Activated T-helper 2 cell treated with anti-CD3 and anti-CD28 coated beads, Interferon-gamma antibody, Interleukin-2, Interleukin-4, amounts not matched to agents 10 μg/mL and 5 μg/mL and 100 μg/mL, durations not matched to agents 14 hours and 24 hours and 36 hours (primary cell): ENCODE measurements around the gene MRLN. TPM values are rescaled to one million over a fixed set of nuclear protein-coding genes. Genes with fewer than 3 reads are reported as not detected.
"Not testable (repeated sequence)": the region's sequence is repeated elsewhere in the genome, so short reads cannot be mapped to it uniquely, and the experiment has no call there.

Experiments
- DNase-seq: peaks from one replicate; pipeline ENCODE4 v3.0.0; 2021; ENCODE audit warnings: low spot score
- H3K27ac Mint-ChIP-seq: one replicate; pipeline ENCODE4 v1.8.0; 2021; ENCODE audit warnings: mixed read lengths
- H3K27me3 Mint-ChIP-seq: one replicate; pipeline ENCODE4 v1.8.0; 2021; ENCODE audit warnings: low read depth, mixed read lengths
- H3K36me3 Mint-ChIP-seq: one replicate; pipeline ENCODE4 v1.8.0; 2021; ENCODE audit warnings: low read depth, mixed read lengths
- H3K4me1 Mint-ChIP-seq: one replicate; pipeline ENCODE4 v1.8.0; 2021; ENCODE audit warnings: low read depth, mixed read lengths
- H3K4me3 Mint-ChIP-seq: one replicate; pipeline ENCODE4 v1.8.0; 2021; ENCODE audit warnings: low read depth, mild to moderate bottlenecking, moderate library complexity, mixed read lengths
- H3K9me3 Mint-ChIP-seq: one replicate; pipeline ENCODE4 v1.8.0; 2021; ENCODE audit warnings: mixed read lengths
- intact Hi-C: fragments of 100-400 bp; cut with micrococcal nuclease; formaldehyde crosslinking; loops from one replicate; pipeline ENCODE4 v1.15.1; 2023
- total RNA-seq: library from RNA; stranded (reverse); gene quantifications from 2 replicates; pipeline ENCODE4 v1.2.3, GENCODE V29; 2022

Gene MRLN
- total RNA-seq, 1 donor from 2014 or later: not detected

GRCh38 chr10:59771162-59771807 lies 18.0 kb upstream of the MRLN start:
- H3K9me3 Mint-ChIP-seq: no peaks in the 10 kb centered on the region
- no peak overlapping the region for H3K27ac Mint-ChIP-seq
- H3K4me3 Mint-ChIP-seq: no peak overlapping the region
- H3K36me3 Mint-ChIP-seq: no peaks in the 10 kb centered on the region
- H3K4me1 Mint-ChIP-seq: no peaks in the 10 kb centered on the region
- intact Hi-C loops: no loop called here
- no peak for DNase-seq
- peaks cover 7% of the 10 kb centered on the region for H3K27me3 Mint-ChIP-seq

- Mint-ChIP-seq H3K36me3 (no peaks in the 10 kb centered on the region), H3K4me1 (no peaks in the 10 kb centered on the region), H3K27me3 (peaks cover 7% of the 10 kb centered on the region), H3K4me3 (no peak overlapping the region), H3K27ac (no peak overlapping the region), H3K9me3 (no peaks in the 10 kb centered on the region)
- no peak for DNase-seq
- intact Hi-C loops: no loop called here
Observed at GRCh38 chr10:59770689-59771088, 17.4 kb upstream of the MRLN start.

- DNase-seq: no peak
- no peak overlapping the region for H3K27ac Mint-ChIP-seq
- H3K36me3 Mint-ChIP-seq: no peaks in the 10 kb centered on the region
- intact Hi-C loops: no loop called here
- peaks cover 8% of the 10 kb centered on the region for H3K9me3 Mint-ChIP-seq
- no peaks in the 10 kb centered on the region for H3K4me1 Mint-ChIP-seq
- peaks cover 1% of the 10 kb centered on the region for H3K27me3 Mint-ChIP-seq
- no peak overlapping the region for H3K4me3 Mint-ChIP-seq
Observed at GRCh38 chr10:59762505-59762904, 9.2 kb upstream of the MRLN start.

DNA sequence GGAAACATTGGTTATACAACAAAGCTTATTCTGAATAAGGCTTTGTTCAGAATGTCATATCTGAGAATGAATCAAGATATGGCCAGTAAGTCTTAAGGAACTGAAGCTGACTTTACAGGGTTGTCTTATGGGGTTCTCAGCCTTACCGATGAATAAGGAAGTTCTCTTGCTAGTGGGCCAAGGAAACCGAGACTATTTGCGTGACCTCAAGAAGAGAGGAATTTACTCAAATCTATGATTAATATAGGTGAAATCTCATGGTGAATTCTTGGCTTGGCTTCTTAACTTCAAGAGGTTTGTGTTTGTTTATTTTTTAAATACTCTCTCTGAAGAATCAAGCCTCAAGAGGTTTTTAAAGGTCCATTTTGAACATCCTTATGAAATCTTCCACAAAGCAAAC lies 4.7 kb upstream of the MRLN start:
- intact Hi-C loops: no loop called here
- DNase-seq: no peak
- peaks cover 1% of the 10 kb centered on the region for H3K27me3 Mint-ChIP-seq
- no peak overlapping the region for H3K27ac Mint-ChIP-seq
- H3K9me3 Mint-ChIP-seq: peaks cover 8% of the 10 kb centered on the region
- no peaks in the 10 kb centered on the region for H3K4me1 Mint-ChIP-seq
- H3K4me3 Mint-ChIP-seq: no peak overlapping the region
- no peaks in the 10 kb centered on the region for H3K36me3 Mint-ChIP-seq

- no peaks in the 10 kb centered on the region for H3K4me1 Mint-ChIP-seq
- H3K27me3 Mint-ChIP-seq: peaks cover 2% of the 10 kb centered on the region
- H3K36me3 Mint-ChIP-seq: no peaks in the 10 kb centered on the region
- H3K9me3 Mint-ChIP-seq: no peaks in the 10 kb centered on the region
- intact Hi-C loops: no loop called here
- H3K4me3 Mint-ChIP-seq: no peak overlapping the region
- no peak overlapping the region for H3K27ac Mint-ChIP-seq
- no peak for DNase-seq
Observed at GRCh38 chr10:59754951-59755350, 1.7 kb upstream of the MRLN start.

GRCh38 chr10:59752278-59752940 lies 846 bp downstream of the MRLN start:
- no peak for DNase-seq

DNA sequence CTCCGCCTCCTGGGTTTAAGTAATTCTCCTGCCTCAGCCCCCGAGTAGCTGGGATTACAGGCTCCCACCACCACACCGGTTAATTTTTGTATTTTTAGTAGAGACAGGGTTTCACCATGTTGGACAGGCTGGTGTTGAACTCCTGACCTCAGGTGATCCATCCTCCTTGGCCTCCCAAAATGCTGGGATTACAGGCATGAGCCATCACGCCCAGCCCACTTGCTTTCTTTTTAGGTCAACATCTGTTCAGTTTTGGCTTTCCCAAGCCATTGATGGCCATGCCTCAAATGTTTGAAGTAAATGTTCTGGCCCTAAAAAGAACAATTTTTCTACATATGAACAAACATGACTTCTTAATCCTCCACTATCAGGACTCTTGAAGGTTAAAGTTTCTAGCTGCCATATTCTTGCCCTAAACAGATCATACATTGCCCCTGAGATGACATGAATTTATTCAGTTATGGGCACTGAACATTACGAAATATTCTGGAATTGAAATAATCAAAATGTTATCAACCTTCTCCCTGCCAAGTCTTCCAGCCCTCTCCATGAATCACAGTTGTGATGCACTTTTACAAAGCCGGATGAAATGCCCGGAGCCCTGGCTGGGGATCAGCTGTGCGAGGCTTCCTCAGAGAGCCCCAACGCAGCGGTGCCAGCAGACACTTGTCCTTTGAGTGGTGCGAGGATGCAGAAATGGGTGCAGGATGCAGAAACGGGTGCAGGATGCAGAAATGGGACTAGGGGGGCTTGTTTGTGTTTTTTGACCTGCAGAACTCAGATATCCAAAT lies 2.9 kb downstream of the MRLN start:
- intact Hi-C loops: no loop called here
- Mint-ChIP-seq H3K4me1 (no peaks in the 10 kb centered on the region), H3K36me3 (no peaks in the 10 kb centered on the region), H3K27me3 (peaks cover 2% of the 10 kb centered on the region), H3K27ac (no peak overlapping the region), H3K9me3 (no peaks in the 10 kb centered on the region), H3K4me3 (no peak overlapping the region)
- no peak for DNase-seq

More at GRCh38 chr10:59752278-59752940, 846 bp downstream of the MRLN start:
- Mint-ChIP-seq H3K27me3 (peaks cover 2% of the 10 kb centered on the region), H3K4me1 (no peaks in the 10 kb centered on the region), H3K36me3 (no peaks in the 10 kb centered on the region), H3K27ac (no peak overlapping the region), H3K4me3 (no peak overlapping the region), H3K9me3 (no peaks in the 10 kb centered on the region)
- intact Hi-C loops: no loop called here

DNA sequence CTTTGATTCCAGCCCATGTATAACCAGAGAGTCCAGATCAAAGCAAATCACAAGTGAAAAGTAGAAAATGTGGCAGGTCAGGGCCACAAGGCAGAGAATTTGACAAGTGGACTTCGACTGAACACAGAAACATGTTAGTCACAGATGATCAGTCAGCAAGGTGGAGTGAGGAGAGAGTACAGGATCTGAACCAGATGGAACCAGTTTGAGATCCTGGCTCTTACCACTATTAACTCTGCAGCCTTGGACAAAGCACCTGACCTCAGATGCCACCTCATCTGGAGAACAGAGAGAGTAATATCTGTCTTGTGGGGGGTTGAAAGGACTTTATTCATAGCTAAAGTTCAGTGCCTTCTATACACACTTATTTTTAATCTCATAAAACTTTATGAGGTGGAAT lies 4.4 kb downstream of the MRLN start:
- Mint-ChIP-seq H3K4me3 (no peak overlapping the region), H3K36me3 (no peaks in the 10 kb centered on the region), H3K27me3 (peaks cover 2% of the 10 kb centered on the region), H3K9me3 (no peaks in the 10 kb centered on the region), H3K4me1 (no peaks in the 10 kb centered on the region), H3K27ac (no peak overlapping the region)
- DNase-seq: no peak
- intact Hi-C loops: no loop called here

- no peak overlapping the region for H3K4me3 Mint-ChIP-seq
- intact Hi-C loops: no loop called here
- H3K36me3 Mint-ChIP-seq: no peaks in the 10 kb centered on the region
- H3K27me3 Mint-ChIP-seq: no peaks in the 10 kb centered on the region
- H3K4me1 Mint-ChIP-seq: no peaks in the 10 kb centered on the region
- no peak overlapping the region for H3K27ac Mint-ChIP-seq
- no peak for DNase-seq
- no peaks in the 10 kb centered on the region for H3K9me3 Mint-ChIP-seq
Observed at GRCh38 chr10:59745163-59745650, 8.0 kb downstream of the MRLN start.

DNA sequence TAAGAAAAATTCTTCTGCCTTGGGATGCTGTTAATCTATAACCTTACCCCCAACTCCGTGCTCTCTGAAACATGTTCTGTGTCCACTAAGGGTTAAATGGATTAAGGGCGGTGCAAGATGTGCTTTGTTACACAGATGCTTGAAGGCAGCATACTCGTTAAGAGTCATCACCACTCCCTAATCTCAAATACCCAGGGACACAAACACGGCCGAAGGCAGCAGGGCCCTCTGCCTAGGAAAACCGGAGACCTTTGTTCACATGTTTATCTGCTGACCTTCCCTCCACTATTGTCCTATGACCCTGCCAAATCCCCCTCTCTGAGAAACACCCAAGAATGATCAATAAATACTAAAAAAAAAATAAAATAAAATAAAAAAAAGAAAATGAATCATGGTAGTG lies 8.5 kb downstream of the MRLN start:
- H3K27me3 Mint-ChIP-seq, H3K9me3 Mint-ChIP-seq, intact Hi-C loops, DNase-seq, H3K27ac Mint-ChIP-seq, H3K36me3 Mint-ChIP-seq, H3K4me1 Mint-ChIP-seq, H3K4me3 Mint-ChIP-seq: not testable (repeated sequence)

- H3K4me1 Mint-ChIP-seq, H3K27ac Mint-ChIP-seq, DNase-seq, H3K36me3 Mint-ChIP-seq, H3K9me3 Mint-ChIP-seq, H3K27me3 Mint-ChIP-seq, intact Hi-C loops, H3K4me3 Mint-ChIP-seq: not testable (repeated sequence)
Observed at GRCh38 chr10:59744156-59744555, 9.1 kb downstream of the MRLN start.

DNA sequence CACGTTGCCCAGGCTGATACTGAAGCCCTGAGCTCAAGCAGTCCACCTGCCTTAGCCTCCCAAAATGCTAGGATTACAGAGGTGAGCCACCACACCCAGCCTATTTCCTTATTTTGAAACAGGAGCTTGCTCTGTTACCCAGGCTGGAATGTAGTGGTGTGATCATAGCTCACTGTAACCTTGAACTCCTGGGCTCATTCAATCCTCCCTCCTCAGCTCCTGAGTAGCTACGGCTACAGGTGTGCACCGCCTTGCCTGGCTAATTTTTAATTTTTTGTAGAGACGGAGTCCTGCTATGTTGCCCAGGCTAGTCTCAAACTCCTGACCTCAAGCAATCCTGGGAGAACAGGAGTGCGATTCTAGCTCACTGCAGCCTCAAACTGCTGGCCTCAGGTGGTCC lies 11.7 kb downstream of the MRLN start:
- DNase-seq: no peak
- Mint-ChIP-seq H3K4me1 (no peaks in the 10 kb centered on the region), H3K27me3 (peaks cover 5% of the 10 kb centered on the region), H3K4me3 (no peak overlapping the region), H3K36me3 (no peaks in the 10 kb centered on the region), H3K9me3 (no peaks in the 10 kb centered on the region), H3K27ac (no peak overlapping the region)
- intact Hi-C loops: no loop called here

DNA sequence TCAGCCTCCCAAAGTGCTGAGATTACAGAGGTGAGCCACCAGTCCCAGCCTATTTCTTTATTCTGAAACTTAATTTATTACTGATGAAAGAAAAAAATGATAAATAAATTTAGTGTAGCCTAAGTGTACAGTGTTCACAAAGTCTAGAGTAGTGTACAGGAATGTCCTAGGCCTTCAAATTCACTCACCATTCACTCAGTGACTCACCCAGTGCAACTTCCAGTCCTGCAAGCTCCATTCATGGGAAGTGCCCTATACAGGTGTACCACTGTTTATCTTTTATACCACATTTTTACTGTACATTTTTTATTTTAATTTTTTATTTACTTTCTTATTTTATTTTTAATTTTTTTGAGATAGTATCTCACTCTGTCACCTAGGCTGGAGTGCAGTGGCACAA lies 12.2 kb downstream of the MRLN start:
- Mint-ChIP-seq H3K36me3 (no peaks in the 10 kb centered on the region), H3K9me3 (no peaks in the 10 kb centered on the region), H3K27me3 (peaks cover 5% of the 10 kb centered on the region), H3K4me1 (no peaks in the 10 kb centered on the region), H3K27ac (no peak overlapping the region), H3K4me3 (no peak overlapping the region)
- intact Hi-C loops: no loop called here
- DNase-seq: no peak
